HG02973 (cell line): Measurements from ENCODE around the gene KIF17.

ENCODE experiments used
- ATAC-seq: cut with Tn5 transposase; IDR thresholded peaks from one replicate; pipeline ENCODE4 v1.9.1; 2021; ENCODE audit warnings: moderate library complexity; ENCODE audit not compliant: unreplicated experiment

KIF17 gene

GRCh38 chr1:20712215-20712577, 5.6 kb downstream of the KIF17 start:
- no peak for ATAC-seq

- ATAC-seq = no peak
These were observed 6.3 kb downstream of the KIF17 start for GRCh38 chr1:20711285-20712214.

GRCh38 chr1:20710469-20711284, 7.1 kb downstream of the KIF17 start:
- ATAC-seq = no peak

- ATAC-seq = no peak
These were observed 7.9 kb downstream of the KIF17 start for GRCh38 chr1:20709868-20710267.

- ATAC-seq = no peak
These were observed 8.9 kb downstream of the KIF17 start for GRCh38 chr1:20708891-20709290.

GRCh38 chr1:20708057-20708456, 9.8 kb downstream of the KIF17 start:
- ATAC-seq = no peak

GRCh38 chr1:20706841-20707240, 11.0 kb downstream of the KIF17 start:
- ATAC-seq = no peak

- ATAC-seq = no peak
These were observed 12.5 kb downstream of the KIF17 start for GRCh38 chr1:20705203-20705755.

- ATAC-seq = no peak
These were observed 13.2 kb downstream of the KIF17 start for GRCh38 chr1:20704390-20705202.

GRCh38 chr1:20703124-20703756, 14.6 kb downstream of the KIF17 start:
- no peak for ATAC-seq

- no peak for ATAC-seq
These were observed 15.4 kb downstream of the KIF17 start for GRCh38 chr1:20702416-20702815.

GRCh38 chr1:20701847-20702246, 16.0 kb downstream of the KIF17 start:
- no peak for ATAC-seq

- ATAC-seq = no peak
These were observed 16.4 kb downstream of the KIF17 start for GRCh38 chr1:20701446-20701845.

GRCh38 chr1:20700636-20701215, 17.1 kb downstream of the KIF17 start:
- ATAC-seq = no peak

- no peak for ATAC-seq
These were observed 18.2 kb downstream of the KIF17 start for GRCh38 chr1:20699558-20699957.

GRCh38 chr1:20698195-20698910, 19.5 kb downstream of the KIF17 start:
- no peak for ATAC-seq

- ATAC-seq = no peak
These were observed 20.2 kb downstream of the KIF17 start for GRCh38 chr1:20697563-20697962.

- ATAC-seq = peak; percentile 64
These were observed 21.1 kb downstream of the KIF17 start for GRCh38 chr1:20696397-20697333.
